Bladder microvascular endothelial cell (primary cell): Measurements from ENCODE around the gene KRTAP26-1. TPM values are rescaled to one million over a fixed set of nuclear protein-coding genes. Genes with fewer than 3 reads are reported as not detected.

Source experiments
- total RNA-seq: library from RNA; depleted of rRNA; stranded (reverse); fragments of >200 nt; gene quantifications from 2 replicates; pipeline ENCODE4 v1.2.3, GENCODE V29; 2014

KRTAP26-1 gene, protein sequence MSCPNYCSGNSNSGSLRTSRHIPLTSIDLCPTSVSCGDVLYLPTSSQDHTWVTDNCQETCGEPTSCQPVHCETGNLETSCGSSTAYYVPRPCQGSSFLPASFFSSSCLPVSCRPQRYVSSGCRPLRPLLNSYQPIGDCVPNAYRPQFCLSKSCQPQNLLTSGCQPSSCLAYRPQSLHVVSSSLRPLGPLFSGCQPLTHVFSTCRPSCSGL
- total RNA-seq = not detected in 2 replicates

GRCh38 chr21:30320215-30320614 is at the start of gene KRTAP26-1:
Gene KRTAP26-1, minus strand, starts transcription at chr21:30320315. Its CDS starts 280 bp downstream, at chr21:30320035.

GRCh38 chr21:30348506-30348905 is 28.4 kb upstream of the KRTAP26-1 start, which contains the start of gene KRTAP23-1:
Gene KRTAP23-1, minus strand, starts transcription at chr21:30348606. Its CDS starts 0 bp downstream, at chr21:30348606.

GRCh38 chr21:30337276-30337744 is 17.2 kb upstream of the KRTAP26-1 start, which contains the start of gene KRTAP27-1:
Gene KRTAP27-1, minus strand, starts transcription at chr21:30337694. Its CDS starts 26 bp downstream, at chr21:30337668.

DNA sequence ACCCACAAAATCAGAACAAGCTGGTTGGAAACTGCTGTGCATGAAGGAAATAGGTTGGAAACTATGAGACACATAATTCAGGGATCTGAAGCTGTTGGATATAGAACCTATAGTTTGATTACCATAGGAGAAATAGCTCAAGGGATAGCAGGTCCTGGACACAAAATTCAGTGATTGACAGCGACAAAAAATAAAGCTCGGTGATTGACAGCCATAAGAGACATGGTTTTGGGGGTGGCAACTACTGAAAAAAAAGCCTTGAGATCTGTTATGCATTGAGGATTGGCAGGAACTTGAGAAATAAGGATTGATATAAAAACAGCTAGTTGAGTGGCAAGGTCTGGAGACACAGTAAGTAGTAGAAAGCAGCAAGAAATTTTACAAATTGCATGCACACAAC is 30.9 kb downstream of the KRTAP26-1 start, which contains the start of gene KRTAP25-1:
TSS of gene KRTAP25-1 (minus strand) at position 300 of the 400 bp plus-strand sequence. CDS start at position 276, 24 bp downstream.

DNA sequence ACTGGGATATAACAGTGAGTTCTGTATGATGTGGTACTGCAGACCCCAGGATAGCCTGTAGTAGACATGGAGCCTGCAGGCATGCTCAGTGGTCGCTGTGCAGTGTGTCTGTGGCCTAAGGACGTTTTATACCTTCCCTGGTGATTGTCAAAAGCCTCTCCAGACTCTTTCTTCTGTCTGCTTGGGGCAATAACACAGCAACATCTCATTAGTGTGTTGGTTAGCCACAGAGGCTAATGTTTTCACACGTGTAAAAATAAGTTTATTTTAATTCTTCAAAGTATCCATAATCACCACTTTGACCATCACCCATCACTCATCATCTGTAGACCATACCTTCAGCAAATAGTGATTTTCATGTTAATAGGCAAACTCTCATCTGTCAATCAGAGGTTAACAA is 37.3 kb downstream of the KRTAP26-1 start, which contains the start of gene KRTAP24-1:
TSS of gene KRTAP24-1 (minus strand) at position 101 of the 400 bp plus-strand sequence. CDS start at position 83, 18 bp downstream.

Other genes with a start within 250 kb of the KRTAP26-1 start
- gene CLDN17, start 153.5 kb downstream of the KRTAP26-1 start, total RNA-seq = not detected in 2 replicates
- gene CLDN8, start 104.2 kb downstream of the KRTAP26-1 start, total RNA-seq = not detected in 2 replicates
- not detected in 2 replicates for gene KRTAP24-1, start 37.4 kb downstream of the KRTAP26-1 start, total RNA-seq
- gene KRTAP25-1, start 30.8 kb downstream of the KRTAP26-1 start, total RNA-seq = not detected in 2 replicates
- gene KRTAP27-1, start 17.4 kb upstream of the KRTAP26-1 start, total RNA-seq = not detected in 2 replicates
- gene KRTAP23-1, start 28.3 kb upstream of the KRTAP26-1 start, total RNA-seq = not detected in 2 replicates
- gene KRTAP13-2, start 52.0 kb upstream of the KRTAP26-1 start, total RNA-seq = not detected in 2 replicates
- gene KRTAP13-1, start 75.7 kb upstream of the KRTAP26-1 start, total RNA-seq = not detected in 2 replicates
- not detected in 2 replicates for gene KRTAP13-3, start 105.6 kb upstream of the KRTAP26-1 start, total RNA-seq
- not detected in 2 replicates for gene KRTAP13-4, start 109.9 kb upstream of the KRTAP26-1 start, total RNA-seq
- not detected in 2 replicates for gene KRTAP15-1, start 120.0 kb upstream of the KRTAP26-1 start, total RNA-seq
- gene KRTAP19-1, start 160.1 kb upstream of the KRTAP26-1 start, total RNA-seq = not detected in 2 replicates
- gene KRTAP19-2, start 167.1 kb upstream of the KRTAP26-1 start, total RNA-seq = not detected in 2 replicates
- not detected in 2 replicates for gene KRTAP19-3, start 171.7 kb upstream of the KRTAP26-1 start, total RNA-seq
- not detected in 2 replicates for gene KRTAP19-4, start 176.8 kb upstream of the KRTAP26-1 start, total RNA-seq
- not detected in 2 replicates for gene KRTAP19-5, start 181.8 kb upstream of the KRTAP26-1 start, total RNA-seq
- not detected in 2 replicates for gene KRTAP19-6, start 221.5 kb upstream of the KRTAP26-1 start, total RNA-seq
- gene KRTAP19-7, start 241.0 kb upstream of the KRTAP26-1 start, total RNA-seq = not detected in 2 replicates